ENCODE measurements around the gene SYTL3.

The SYTL3 gene

GRCh38 chr6:158766621-158767455 is 117.0 kb downstream of the SYTL3 start:
- Histone ChIP-seq H2AK5ac (ENCODE audit: low read length) (no peak overlapping the region), H4K91ac (ENCODE audit: low read depth, low read length) (no peak overlapping the region), H3K4ac (ENCODE audit: low read depth, low read length) (no peak overlapping the region), H3K18ac (ENCODE audit: low read length) (no peak overlapping the region), H3K9ac (ENCODE audit: low read length) (no peak overlapping the region), H2BK12ac (ENCODE audit: low read length) (no peak overlapping the region), H3K23ac (ENCODE audit: low read length) (no peak overlapping the region), H4K8ac (ENCODE audit: low read depth, low read length) (no peak overlapping the region), H3K4me1 (ENCODE audit: control insufficient read depth in 1 of 2, insufficient read depth in 2 of 2, low read length in 2 of 2) (peaks cover 3% of the 10 kb centered on the region in 2 experiments), H3K14ac (ENCODE audit: low read length) (no peak overlapping the region), H3K79me1 (ENCODE audit: low read length) (no peaks in the 10 kb centered on the region), H3K4me2 (ENCODE audit: low read length) (no peak overlapping the region), H2BK120ac (ENCODE audit: insufficient read depth, low read length, poor library complexity) (no peak overlapping the region), H3K27ac (ENCODE audit: low read depth, low read length) (no peak overlapping the region), H3K27me3 (ENCODE audit: insufficient read depth, low read length) (no peaks in the 10 kb centered on the region), H2AFZ (ENCODE audit: insufficient read depth, low read length, poor library complexity) (no peak overlapping the region), H3K79me2 (ENCODE audit: control insufficient read depth, insufficient read depth, low read length, poor library complexity) (no peaks in the 10 kb centered on the region), H2BK5ac (ENCODE audit: low read depth, low read length, poor library complexity) (no peak overlapping the region), H3K9me3 (ENCODE audit: insufficient read depth, low read depth, low read length) (no peaks in the 10 kb centered on the region), H3K4me3 (ENCODE audit: low read depth, low read length) (no peak overlapping the region), H3K36me3 (ENCODE audit: control insufficient read depth in 1 of 2, insufficient read depth in 2 of 2, low read length in 2 of 2) (peaks cover 79 to 82% of the 10 kb centered on the region in 2 experiments), H4K12ac (ENCODE audit: low read depth, low read length) (no peak overlapping the region)
- DNase-seq = no peak
- no CpG with 5 or more reads among the region's 38 CpGs for WGBS (ENCODE audit: extremely low coverage, insufficient coverage, insufficient read length)

- Histone ChIP-seq H2BK5ac (ENCODE audit: low read depth, low read length, poor library complexity) (no peak overlapping the region), H3K4me2 (ENCODE audit: low read length) (no peak overlapping the region), H4K12ac (ENCODE audit: low read depth, low read length) (no peak overlapping the region), H3K4me1 (ENCODE audit: control insufficient read depth in 1 of 2, insufficient read depth in 2 of 2, low read length in 2 of 2) (peaks cover 3% of the 10 kb centered on the region in 2 experiments), H3K18ac (ENCODE audit: low read length) (no peak overlapping the region), H3K36me3 (ENCODE audit: control insufficient read depth in 1 of 2, insufficient read depth in 2 of 2, low read length in 2 of 2) (peaks cover 86 to 91% of the 10 kb centered on the region in 2 experiments), H3K79me2 (ENCODE audit: control insufficient read depth, insufficient read depth, low read length, poor library complexity) (no peaks in the 10 kb centered on the region), H3K9ac (ENCODE audit: low read length) (no peak overlapping the region), H3K79me1 (ENCODE audit: low read length) (no peaks in the 10 kb centered on the region), H3K4me3 (ENCODE audit: low read depth, low read length) (no peak overlapping the region), H3K27ac (ENCODE audit: low read depth, low read length) (no peak overlapping the region), H4K91ac (ENCODE audit: low read depth, low read length) (no peak overlapping the region), H2BK12ac (ENCODE audit: low read length) (no peak overlapping the region), H3K14ac (ENCODE audit: low read length) (no peak overlapping the region), H2AK5ac (ENCODE audit: low read length) (no peak overlapping the region), H4K8ac (ENCODE audit: low read depth, low read length) (no peak overlapping the region), H3K9me3 (ENCODE audit: insufficient read depth, low read depth, low read length) (no peaks in the 10 kb centered on the region), H2BK120ac (ENCODE audit: insufficient read depth, low read length, poor library complexity) (no peak overlapping the region), H3K23ac (ENCODE audit: low read length) (no peak overlapping the region), H3K27me3 (ENCODE audit: insufficient read depth, low read length) (no peaks in the 10 kb centered on the region), H2AFZ (ENCODE audit: insufficient read depth, low read length, poor library complexity) (no peak overlapping the region), H3K4ac (ENCODE audit: low read depth, low read length) (no peak overlapping the region)
- WGBS (ENCODE audit: extremely low coverage, insufficient coverage, insufficient read length) = no CpG with 5 or more reads among the region's 6 CpGs
- DNase-seq = no peak
Observed at GRCh38 chr6:158767709-158768108, 117.9 kb downstream of the SYTL3 start.

GRCh38 chr6:158768436-158768835 is 118.6 kb downstream of the SYTL3 start:
- Histone ChIP-seq H2BK12ac (ENCODE audit: low read length) (no peak overlapping the region), H3K23ac (ENCODE audit: low read length) (no peak overlapping the region), H3K14ac (ENCODE audit: low read length) (no peak overlapping the region), H2BK120ac (ENCODE audit: insufficient read depth, low read length, poor library complexity) (no peak overlapping the region), H4K91ac (ENCODE audit: low read depth, low read length) (no peak overlapping the region), H3K79me1 (ENCODE audit: low read length) (no peaks in the 10 kb centered on the region), H2AK5ac (ENCODE audit: low read length) (no peak overlapping the region), H2AFZ (ENCODE audit: insufficient read depth, low read length, poor library complexity) (no peak overlapping the region), H4K8ac (ENCODE audit: low read depth, low read length) (no peak overlapping the region), H3K79me2 (ENCODE audit: control insufficient read depth, insufficient read depth, low read length, poor library complexity) (no peaks in the 10 kb centered on the region), H2BK5ac (ENCODE audit: low read depth, low read length, poor library complexity) (no peak overlapping the region), H3K27me3 (ENCODE audit: insufficient read depth, low read length) (no peaks in the 10 kb centered on the region), H3K4me2 (ENCODE audit: low read length) (no peak overlapping the region), H3K9me3 (ENCODE audit: insufficient read depth, low read depth, low read length) (no peaks in the 10 kb centered on the region), H3K9ac (ENCODE audit: low read length) (no peak overlapping the region), H3K4ac (ENCODE audit: low read depth, low read length) (no peak overlapping the region), H4K12ac (ENCODE audit: low read depth, low read length) (no peak overlapping the region), H3K4me3 (ENCODE audit: low read depth, low read length) (no peak overlapping the region), H3K4me1 (ENCODE audit: control insufficient read depth in 1 of 2, insufficient read depth in 2 of 2, low read length in 2 of 2) (peaks cover 0 to 3% of the 10 kb centered on the region in 2 experiments), H3K18ac (ENCODE audit: low read length) (no peak overlapping the region), H3K27ac (ENCODE audit: low read depth, low read length) (no peak overlapping the region), H3K36me3 (ENCODE audit: control insufficient read depth in 1 of 2, insufficient read depth in 2 of 2, low read length in 2 of 2) (peaks cover 93 to 94% of the 10 kb centered on the region in 2 experiments)
- DNase-seq = no peak
- no CpG with 5 or more reads among the region's 8 CpGs for WGBS (ENCODE audit: extremely low coverage, insufficient coverage, insufficient read length)

- H4K8ac ChIP-seq (ENCODE audit: low read depth, low read length) = no peak overlapping the region
- H2AK5ac ChIP-seq (ENCODE audit: low read length) = no peak overlapping the region
- H3K14ac ChIP-seq (ENCODE audit: low read length) = no peak overlapping the region
- no peak overlapping the region for H2BK12ac ChIP-seq (ENCODE audit: low read length)
- H3K27me3 ChIP-seq (ENCODE audit: insufficient read depth, low read length) = no peaks in the 10 kb centered on the region
- H3K27ac ChIP-seq (ENCODE audit: low read depth, low read length) = no peak overlapping the region
- no peak overlapping the region for H2BK5ac ChIP-seq (ENCODE audit: low read depth, low read length, poor library complexity)
- no peak overlapping the region for H3K4ac ChIP-seq (ENCODE audit: low read depth, low read length)
- H3K9ac ChIP-seq (ENCODE audit: low read length) = no peak overlapping the region
- no peak for DNase-seq
- peaks cover 97% of the 10 kb centered on the region in 2 experiments for H3K36me3 ChIP-seq (ENCODE audit: control insufficient read depth in 1 of 2, insufficient read depth in 2 of 2, low read length in 2 of 2)
- H4K91ac ChIP-seq (ENCODE audit: low read depth, low read length) = no peak overlapping the region
- no peak overlapping the region for H4K12ac ChIP-seq (ENCODE audit: low read depth, low read length)
- H3K79me2 ChIP-seq (ENCODE audit: control insufficient read depth, insufficient read depth, low read length, poor library complexity) = no peaks in the 10 kb centered on the region
- no peaks in the 10 kb centered on the region for H3K79me1 ChIP-seq (ENCODE audit: low read length)
- no peak overlapping the region for H3K4me2 ChIP-seq (ENCODE audit: low read length)
- no peak overlapping the region for H3K18ac ChIP-seq (ENCODE audit: low read length)
- no peaks in the 10 kb centered on the region for H3K9me3 ChIP-seq (ENCODE audit: insufficient read depth, low read depth, low read length)
- no CpG with 5 or more reads among the region's 13 CpGs for WGBS (ENCODE audit: extremely low coverage, insufficient coverage, insufficient read length)
- H3K23ac ChIP-seq (ENCODE audit: low read length) = no peak overlapping the region
- peaks cover 0 to 3% of the 10 kb centered on the region in 2 experiments for H3K4me1 ChIP-seq (ENCODE audit: control insufficient read depth in 1 of 2, insufficient read depth in 2 of 2, low read length in 2 of 2)
- H2BK120ac ChIP-seq (ENCODE audit: insufficient read depth, low read length, poor library complexity) = no peak overlapping the region
- no peak overlapping the region for H2AFZ ChIP-seq (ENCODE audit: insufficient read depth, low read length, poor library complexity)
- no peak overlapping the region for H3K4me3 ChIP-seq (ENCODE audit: low read depth, low read length)
Observed at GRCh38 chr6:158769234-158769770, 119.4 kb downstream of the SYTL3 start.

All from trophoblast cell (in vitro differentiated cells and primary cell).